LNCAP (cell line): Measurements from ENCODE around the gene LASP1NB.

ENCODE experiments used
- TF ChIP-seq, protein P1 (sequence below): fragments of 450-650 bp; IDR thresholded peaks from 2 replicates; pipeline ENCODE4 v1.5.1; 2017; ENCODE audit warnings: mild to moderate bottlenecking

Gene LASP1NB

DNA sequence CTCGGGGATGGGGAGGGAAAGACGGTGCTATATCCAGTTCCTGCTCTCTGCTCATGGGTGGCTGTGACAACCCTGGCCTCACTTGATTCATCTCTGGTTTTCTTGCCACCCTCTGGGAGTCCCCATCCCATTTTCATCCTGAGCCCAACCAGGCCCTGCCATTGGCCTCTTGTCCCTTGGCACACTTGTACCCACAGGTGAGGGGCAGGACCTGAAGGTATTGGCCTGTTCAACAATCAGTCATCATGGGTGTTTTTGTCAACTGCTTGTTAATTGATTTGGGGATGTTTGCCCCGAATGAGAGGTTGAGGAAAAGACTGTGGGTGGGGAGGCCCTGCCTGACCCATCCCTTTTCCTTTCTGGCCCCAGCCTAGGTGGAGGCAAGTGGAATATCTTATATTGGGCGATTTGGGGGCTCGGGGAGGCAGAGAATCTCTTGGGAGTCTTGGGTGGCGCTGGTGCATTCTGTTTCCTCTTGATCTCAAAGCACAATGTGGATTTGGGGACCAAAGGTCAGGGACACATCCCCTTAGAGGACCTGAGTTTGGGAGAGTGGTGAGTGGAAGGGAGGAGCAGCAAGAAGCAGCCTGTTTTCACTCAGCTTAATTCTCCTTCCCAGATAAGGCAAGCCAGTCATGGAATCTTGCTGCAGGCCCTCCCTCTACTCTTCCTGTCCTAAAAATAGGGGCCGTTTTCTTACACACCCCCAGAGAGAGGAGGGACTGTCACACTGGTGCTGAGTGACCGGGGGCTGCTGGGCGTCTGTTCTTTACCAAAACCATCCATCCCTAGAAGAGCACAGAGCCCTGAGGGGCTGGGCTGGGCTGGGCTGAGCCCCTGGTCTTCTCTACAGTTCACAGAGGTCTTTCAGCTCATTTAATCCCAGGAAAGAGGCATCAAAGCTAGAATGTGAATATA, 4.8 kb upstream of the LASP1NB start:
- TF ChIP-seq, protein P1, sequence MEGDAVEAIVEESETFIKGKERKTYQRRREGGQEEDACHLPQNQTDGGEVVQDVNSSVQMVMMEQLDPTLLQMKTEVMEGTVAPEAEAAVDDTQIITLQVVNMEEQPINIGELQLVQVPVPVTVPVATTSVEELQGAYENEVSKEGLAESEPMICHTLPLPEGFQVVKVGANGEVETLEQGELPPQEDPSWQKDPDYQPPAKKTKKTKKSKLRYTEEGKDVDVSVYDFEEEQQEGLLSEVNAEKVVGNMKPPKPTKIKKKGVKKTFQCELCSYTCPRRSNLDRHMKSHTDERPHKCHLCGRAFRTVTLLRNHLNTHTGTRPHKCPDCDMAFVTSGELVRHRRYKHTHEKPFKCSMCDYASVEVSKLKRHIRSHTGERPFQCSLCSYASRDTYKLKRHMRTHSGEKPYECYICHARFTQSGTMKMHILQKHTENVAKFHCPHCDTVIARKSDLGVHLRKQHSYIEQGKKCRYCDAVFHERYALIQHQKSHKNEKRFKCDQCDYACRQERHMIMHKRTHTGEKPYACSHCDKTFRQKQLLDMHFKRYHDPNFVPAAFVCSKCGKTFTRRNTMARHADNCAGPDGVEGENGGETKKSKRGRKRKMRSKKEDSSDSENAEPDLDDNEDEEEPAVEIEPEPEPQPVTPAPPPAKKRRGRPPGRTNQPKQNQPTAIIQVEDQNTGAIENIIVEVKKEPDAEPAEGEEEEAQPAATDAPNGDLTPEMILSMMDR, result no peak

DNA sequence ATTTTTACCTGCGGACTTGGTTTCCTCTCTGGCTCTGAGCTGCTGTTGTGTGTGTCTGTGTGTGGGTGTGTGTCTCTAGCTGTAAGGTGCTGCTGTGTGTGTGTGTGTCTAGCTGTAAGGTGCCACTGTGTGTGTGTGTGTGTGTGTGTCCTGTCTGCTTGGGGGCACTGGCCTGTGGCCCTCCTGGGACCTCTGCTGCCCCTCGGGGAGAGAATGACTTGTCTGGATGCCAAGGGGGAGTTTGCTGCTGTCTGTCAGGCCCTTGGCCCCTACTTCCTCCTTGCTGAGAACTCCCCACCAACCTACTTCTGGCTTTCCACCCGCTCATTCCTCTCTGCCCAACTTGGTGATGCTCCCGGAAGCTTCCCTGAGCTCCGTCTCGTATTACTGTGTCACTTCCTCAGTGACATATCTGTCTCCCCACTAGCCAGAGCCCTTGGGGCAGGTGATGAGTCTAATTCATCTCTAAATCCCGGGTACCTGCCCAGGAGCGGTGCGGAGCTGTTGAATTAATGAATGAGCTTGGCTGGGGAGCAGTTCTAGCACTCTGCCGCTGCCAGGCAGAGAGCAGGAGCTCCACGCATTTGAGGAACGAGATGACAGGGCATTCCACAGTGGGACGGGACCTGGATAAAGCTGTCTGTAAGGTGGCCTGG, 3.5 kb upstream of the LASP1NB start:
- TF ChIP-seq, protein P1, result no peak

DNA sequence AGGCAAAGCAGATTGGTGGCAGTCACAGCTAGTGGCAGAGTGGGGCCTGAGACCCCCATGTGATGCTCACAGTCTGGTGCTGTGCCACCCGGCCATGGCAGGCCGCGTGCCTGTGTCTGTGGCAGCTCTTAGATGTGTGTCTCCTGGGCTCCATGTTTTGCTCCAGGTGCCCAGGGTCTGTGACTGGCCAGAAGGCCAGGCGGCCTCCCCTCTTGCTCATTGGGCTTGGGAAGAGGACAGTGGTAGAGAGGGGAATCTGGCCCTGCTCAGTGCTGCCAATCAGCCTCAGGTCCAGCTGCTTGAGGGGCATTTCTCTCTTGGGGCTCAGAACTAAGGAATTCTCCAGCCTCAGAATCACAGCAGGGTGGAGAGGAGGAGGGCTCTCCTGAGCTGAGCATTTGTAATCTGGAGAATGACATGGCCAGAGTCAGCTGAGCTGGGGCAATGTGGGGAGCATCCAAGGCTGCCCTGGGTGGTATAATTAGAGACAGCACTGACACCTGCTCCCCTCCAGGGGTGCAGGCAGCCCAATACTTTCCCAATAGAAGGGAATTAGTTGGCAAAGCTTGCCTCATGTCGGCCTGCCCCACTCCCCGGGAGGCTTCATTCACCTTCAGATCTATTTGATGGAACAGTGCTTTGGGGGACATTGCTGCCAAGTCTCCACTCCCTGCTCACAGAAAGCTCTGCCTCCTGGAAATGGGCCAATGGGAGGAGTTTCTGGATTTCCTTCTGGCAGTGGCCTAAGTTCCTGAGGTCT, 2.7 kb upstream of the LASP1NB start:
- TF ChIP-seq, protein P1, result no peak

DNA sequence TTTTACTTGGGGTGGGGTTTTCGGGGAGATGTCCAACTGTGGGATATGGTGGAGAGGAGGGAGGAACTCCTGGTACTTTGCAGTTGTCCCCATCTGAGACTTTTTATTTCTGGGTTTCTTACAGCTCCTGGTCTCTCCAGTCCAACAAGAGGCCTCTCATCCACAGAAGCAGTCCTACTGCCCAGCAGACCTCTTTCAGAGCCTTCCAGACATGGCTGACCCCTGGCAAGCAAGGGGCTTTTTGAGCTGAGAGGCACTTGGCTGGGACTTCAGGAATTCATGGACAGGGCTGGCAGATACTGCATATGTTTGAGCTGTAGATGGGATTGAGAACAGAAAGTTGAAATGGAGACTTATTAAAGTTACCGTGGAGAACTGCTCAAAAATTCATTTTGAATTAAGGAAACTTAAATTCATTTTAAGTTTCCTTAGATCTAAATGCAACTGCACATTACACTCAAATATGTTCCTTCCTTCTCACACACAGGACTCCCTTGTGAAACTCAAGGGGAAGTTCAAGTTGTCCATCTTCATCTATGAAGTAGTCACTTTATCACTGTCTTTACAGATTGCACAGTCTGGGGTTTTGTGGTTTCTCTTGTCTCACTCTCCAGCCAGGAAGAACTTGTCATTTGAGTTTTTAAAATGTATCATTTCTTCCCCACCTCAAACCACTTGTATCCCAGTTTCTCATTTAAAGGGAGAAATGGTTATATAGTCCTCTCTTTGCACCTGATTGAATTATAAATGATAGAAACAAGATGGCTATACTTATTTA, 1.1 kb downstream of the LASP1NB start:
- TF ChIP-seq, protein P1, result no peak

DNA sequence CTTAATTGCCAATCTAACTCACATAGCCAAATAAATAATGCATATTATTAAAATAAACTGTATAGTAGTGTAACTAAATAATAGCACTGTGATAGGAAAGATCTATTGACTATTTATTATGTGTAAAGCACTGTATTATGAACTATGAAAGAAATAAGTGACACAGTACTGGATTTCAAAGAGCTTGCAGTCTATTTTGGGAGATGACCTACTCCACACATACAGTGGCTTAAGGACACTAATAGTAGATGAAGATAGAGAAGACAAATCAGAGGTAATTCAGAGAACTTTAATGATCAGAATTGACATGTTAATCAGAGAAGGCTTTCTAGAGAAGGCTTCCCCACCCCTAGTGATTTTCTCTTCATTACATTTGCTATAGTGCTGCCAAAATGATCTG, 14.6 kb downstream of the LASP1NB start:
- TF ChIP-seq, protein P1, result no peak

DNA sequence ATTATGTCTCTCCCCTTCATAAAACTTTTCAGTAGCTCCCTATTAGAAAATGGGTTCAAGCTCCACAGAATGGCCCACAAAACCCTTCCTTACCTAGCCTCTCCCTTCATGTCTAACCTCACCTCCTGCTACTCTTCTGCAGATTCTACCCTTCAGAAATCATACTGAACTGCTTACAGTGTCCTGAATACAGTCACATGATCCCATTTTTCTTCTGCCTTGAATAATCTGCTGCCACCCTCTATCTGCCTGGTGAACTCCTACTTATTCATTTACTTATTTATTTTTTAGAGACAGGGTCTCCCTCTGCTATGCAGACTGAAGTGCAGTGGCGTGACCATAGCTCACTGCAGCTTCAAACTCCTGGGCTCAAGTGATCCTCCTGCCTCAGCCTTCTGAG, 15.0 kb downstream of the LASP1NB start:
- TF ChIP-seq, protein P1, result no peak
